ENCODE measurements around the gene TAOK1. TPM values are rescaled to one million over a fixed set of nuclear protein-coding genes. Genes with fewer than 3 reads are reported as not detected.
A peak's percentile ranks its signal among the peaks of the same experiment; 100 is the strongest.

The TAOK1 gene
- total and polyA plus RNA-seq, 9 of the 15 experiments (the other 6 are each of a cell fraction or from before 2014, with no cell fraction given), result 3.2 to 33.1 (median 16.5) TPM

DNA sequence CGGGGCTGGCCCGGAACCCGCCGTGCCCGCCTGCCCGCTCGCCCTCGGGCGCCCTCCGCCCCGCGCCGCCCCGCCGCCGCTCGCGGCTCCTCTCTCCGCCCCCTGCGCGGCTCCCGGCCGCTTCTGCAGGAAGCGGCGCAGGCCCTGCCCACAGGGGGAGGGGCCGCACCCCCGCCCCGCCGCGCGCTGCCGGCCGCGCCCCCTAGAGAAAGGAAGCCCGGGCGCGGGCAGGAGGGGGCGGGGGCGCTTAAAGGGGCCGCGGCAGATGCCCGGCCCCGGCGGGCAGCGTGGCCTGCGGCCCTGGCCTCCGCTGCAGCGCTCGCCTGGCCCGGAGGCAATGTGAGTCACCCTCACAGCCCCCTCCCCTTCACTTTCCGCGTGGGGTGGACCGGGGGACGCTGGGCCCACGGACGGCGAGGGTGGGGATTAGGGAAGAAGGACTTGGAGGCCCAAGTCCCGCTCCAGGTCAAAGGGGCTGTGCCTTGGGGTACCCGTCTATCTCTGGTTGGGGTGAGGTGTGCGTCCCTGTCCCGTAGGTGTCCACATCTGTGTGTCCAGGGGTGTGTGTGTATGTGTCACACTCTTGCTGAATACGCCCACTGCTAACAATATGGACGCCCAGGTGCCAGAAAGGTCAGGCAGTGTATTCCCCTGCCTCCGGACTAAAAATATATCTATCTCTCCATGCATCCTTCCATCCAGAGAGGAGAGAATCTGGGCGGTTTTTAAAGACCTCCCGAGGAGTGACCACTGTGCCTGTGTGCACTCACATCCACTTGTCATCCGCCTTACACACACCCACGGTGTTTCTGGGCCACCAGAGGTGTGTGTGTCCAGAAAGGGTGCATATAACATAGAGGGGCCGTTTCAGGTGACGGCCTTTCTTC, 199.6 kb downstream of the TAOK1 start, which contains the start of gene GIT1 (continued):
- TF ChIP-seq CBX2 (IDR thresholded peaks at IDR 0.05; ENCODE audit: insufficient read depth, low read length, poor library complexity, severe bottlenecking), result no peak
- TF ChIP-seq SMAD4 (CRISPR knock-in tag; conservative IDR thresholded peaks at IDR 0.05), result 0 out of 2 replicates have a peak, but pooled peaks have one; percentile 12
- no peak for TF ChIP-seq SETDB1 (IDR thresholded peaks at IDR 0.05; ENCODE audit: low read length)
- peak in 1 of 3 experiments; percentile 57 for TF ChIP-seq YY1 (IDR thresholded peaks at IDR 0.05; ENCODE audit: borderline replicate concordance in 1 of 3, control insufficient read depth in 1 of 3, extremely low read depth in 1 of 3, insufficient read depth in 3 of 3, insufficient read length in 1 of 3, insufficient replicate concordance in 2 of 3, low read depth in 1 of 3, low read length in 2 of 3)
- 0 out of 2 replicates have a peak, but pooled peaks have one; percentile 18 for TF ChIP-seq ARID4B (CRISPR knock-in tag; IDR thresholded peaks at IDR 0.05)
- no peak for TF ChIP-seq CEBPB (tag; IDR thresholded peaks at IDR 0.05)
- TF ChIP-seq ZNF224 (CRISPR knock-in tag; IDR thresholded peaks at IDR 0.05), result no peak
- TF ChIP-seq ZNF592 (IDR thresholded peaks at IDR 0.05), result peak; percentile 86
- TF ChIP-seq, protein P1, sequence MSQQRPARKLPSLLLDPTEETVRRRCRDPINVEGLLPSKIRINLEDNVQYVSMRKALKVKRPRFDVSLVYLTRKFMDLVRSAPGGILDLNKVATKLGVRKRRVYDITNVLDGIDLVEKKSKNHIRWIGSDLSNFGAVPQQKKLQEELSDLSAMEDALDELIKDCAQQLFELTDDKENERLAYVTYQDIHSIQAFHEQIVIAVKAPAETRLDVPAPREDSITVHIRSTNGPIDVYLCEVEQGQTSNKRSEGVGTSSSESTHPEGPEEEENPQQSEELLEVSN (IDR thresholded peaks at IDR 0.05; ENCODE audit: borderline replicate concordance in 1 of 2, extremely low read depth in 1 of 2, insufficient read depth in 1 of 2, insufficient read length in 1 of 2, low read depth in 1 of 2, low read length in 1 of 2, poor library complexity in 1 of 2, severe bottlenecking in 1 of 2), result peak in 1 of 2 experiments; percentile 72
- TF ChIP-seq PBX2 (CRISPR knock-in tag; IDR thresholded peaks at IDR 0.05; ENCODE audit: low read depth), result no peak
- TF ChIP-seq PBX2 (tag; conservative IDR thresholded peaks at IDR 0.05; ENCODE audit: low read depth), result no peak

All from K562 (cell line).